NK-92 treated with Interleukin-12 subunit alpha and Interleukin-12 subunit beta, amount 100 ng/mL, for 24 hours (cell line): ENCODE data around the gene CLDN3.

Experiments
- DNase-seq: peaks from one replicate; lab custom pipeline; 2025; lab: John Stamatoyannopoulos, UW

CLDN3 gene

GRCh38 chr7:73770860-73771670 is 995 bp upstream of the CLDN3 start:
- DNase-seq: no peak

DNA sequence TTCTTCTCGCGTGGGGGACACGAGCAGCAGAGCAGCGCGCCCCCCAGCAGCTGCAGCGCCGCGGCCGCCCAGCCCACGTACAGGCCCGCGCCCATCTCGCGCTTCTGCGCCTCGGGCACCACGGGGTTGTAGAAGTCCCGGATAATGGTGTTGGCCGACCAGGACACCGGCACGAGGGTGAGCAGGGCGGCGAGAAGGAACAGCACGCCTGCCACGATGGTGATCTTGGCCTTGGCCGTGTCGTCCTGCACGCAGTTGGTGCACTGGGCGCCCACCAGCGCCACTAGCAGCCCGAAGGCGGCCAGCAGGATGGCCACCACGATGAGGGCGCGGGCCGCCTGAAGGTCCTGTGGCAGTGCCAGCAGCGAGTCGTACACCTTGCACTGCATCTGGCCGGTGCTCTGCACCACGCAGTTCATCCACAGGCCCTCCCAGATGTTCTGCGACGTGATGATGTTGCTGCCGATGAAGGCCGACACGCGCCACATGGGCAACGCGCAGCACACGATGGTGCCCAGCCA is 529 bp downstream of the CLDN3 start:
- no peak for DNase-seq

GRCh38 chr7:73768641-73769480 is 1.2 kb downstream of the CLDN3 start:
- no peak for DNase-seq

GRCh38 chr7:73766556-73767229 is 3.4 kb downstream of the CLDN3 start:
- DNase-seq: no peak

- no peak for DNase-seq
These were observed 7.4 kb downstream of the CLDN3 start for GRCh38 chr7:73762659-73762999.

GRCh38 chr7:73761854-73762658 is 8.0 kb downstream of the CLDN3 start:
- DNase-seq: no peak

DNA sequence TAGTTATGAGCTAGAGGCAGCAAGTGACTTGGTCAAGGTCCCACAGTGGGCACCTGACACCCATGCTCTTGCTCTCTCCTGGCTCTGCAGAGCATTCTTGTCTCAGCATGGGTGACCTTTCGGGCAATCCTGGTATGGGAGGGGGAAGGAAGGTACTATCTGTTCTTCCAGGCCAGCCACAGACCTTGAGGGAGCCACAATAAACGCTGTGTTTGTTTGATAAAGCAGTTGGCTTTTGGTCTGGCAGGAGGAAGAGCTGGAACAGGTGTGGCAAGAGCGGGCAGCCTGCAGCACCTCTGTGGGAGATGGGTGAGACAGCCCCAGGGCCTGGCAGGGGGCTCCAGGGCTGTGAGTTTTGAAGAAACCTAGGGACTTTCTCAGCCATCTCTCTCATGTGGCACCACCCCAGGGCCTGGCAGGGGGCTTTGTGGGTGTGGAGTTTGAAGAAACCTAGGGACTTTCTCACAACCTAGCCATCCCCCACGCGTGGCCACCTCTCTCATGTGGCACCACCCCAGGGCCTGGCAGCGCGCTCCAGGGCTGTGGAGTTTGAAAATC is 11.4 kb downstream of the CLDN3 start:
- DNase-seq: no peak

GRCh38 chr7:73749931-73750776 is 19.9 kb downstream of the CLDN3 start:
- DNase-seq: no peak

GRCh38 chr7:73746378-73746777 is 23.7 kb downstream of the CLDN3 start:
- DNase-seq: no peak

DNA sequence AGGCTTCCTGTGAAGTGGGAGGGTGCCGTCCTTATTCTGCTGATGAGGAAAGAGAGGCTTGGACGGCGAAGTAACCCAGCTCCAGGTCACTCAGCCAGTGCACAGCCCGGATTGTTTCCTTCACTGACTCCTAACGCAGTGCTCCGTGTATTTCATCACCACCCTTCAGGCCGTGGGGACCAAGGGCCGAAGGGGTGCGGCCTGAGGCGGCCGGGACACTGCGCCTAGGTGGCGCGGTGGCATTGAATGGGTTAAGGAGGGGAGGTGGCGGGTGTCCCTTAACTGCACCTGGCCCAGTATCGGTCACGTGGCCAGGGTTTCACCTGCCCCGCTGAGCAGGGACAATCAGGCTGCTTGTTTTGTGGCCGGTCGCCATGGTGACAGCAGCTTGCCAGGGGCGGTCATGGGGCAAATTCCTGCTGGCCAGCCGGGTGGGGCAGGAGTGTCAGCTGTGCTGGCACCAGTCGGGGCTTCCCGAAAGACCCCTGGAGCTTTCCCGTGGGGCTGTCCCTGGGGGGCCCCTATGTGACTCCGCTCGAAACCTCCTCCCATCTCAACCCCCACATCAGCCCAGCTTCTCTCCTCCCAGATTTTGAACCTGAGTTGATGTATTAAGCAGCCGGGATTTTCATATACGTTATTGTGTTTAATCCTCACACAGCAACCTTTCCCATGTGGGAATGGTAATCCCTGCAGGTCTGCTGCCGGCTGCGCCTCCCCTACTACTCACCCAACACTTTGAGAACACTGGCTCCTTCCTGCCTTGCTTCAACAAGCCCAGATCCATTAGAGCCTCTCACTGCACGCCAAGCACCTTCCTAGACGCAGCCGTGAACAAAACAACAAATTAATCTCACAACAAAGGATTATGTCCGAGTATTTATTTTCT is 27.1 kb downstream of the CLDN3 start:
- no peak for DNase-seq

GRCh38 chr7:73742338-73742752 is 27.7 kb downstream of the CLDN3 start:
- DNase-seq: no peak

DNA sequence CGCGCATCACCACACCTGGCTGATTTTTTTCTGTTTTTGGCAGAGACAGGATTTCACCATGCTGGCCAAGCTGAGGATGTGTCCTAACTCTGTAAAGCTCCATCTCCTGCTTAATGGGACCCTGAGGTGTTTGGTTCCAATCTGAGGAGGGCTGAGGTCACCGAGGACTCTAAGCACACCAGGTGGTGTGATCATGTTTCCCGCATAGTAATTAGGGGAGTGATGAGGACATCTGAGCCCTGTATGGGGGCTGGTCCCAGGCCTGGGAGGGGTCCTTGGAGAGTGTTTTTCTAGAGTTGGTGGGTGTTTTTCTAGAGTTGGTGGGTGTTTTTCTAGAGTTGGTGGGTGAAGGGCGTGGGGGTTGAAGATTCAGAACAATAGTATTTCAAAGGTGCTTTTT is 28.5 kb downstream of the CLDN3 start:
- no peak for DNase-seq

DNA sequence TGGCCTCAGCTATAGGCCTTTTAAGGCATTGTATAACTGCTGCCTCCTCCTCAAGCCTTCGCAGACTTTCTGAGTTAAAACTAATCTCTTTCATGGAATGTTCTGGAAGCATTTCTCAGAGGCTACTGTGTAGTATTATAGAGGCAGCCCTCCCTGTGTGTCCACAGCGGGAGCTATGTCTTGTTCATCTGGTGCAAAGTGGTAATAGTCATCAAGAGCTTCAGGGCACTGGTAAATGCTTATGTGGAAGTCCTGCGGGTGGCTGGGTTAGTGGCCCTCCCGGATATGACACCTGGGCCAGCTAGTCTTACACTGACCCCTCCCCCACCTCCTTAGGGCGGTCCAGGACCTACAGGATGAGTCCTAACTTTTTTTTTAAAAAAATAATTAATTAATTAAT is 29.3 kb downstream of the CLDN3 start:
- no peak for DNase-seq

GRCh38 chr7:73740212-73740611 is 29.9 kb downstream of the CLDN3 start:
- no peak for DNase-seq

DNA sequence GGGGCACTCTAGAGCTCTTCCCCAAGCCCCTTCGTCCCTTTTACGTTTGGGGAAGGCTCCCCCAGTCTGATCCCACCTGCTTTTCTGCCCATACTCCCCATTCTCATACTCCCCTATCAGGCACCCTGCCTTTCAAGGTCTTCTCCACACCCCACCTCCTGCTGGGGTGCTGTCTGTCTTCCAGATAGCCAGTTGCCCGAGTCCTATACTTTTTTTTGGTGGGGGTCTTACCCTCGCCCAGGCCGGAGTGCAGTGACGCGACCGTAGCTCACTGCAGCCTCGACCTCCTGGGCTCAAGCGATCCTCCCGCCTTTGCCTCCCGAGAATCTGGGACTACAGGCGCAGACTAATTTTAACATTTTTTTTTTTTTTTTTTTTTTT is 30.7 kb downstream of the CLDN3 start:
- DNase-seq: no peak

GRCh38 chr7:73738612-73739386 is 31.3 kb downstream of the CLDN3 start, which contains the start of gene ABHD11:
ABHD11 (minus strand) TSS chr7:73738802; CDS start chr7:73738770, 32 bp downstream.
- DNase-seq: peak; percentile 98

DNA sequence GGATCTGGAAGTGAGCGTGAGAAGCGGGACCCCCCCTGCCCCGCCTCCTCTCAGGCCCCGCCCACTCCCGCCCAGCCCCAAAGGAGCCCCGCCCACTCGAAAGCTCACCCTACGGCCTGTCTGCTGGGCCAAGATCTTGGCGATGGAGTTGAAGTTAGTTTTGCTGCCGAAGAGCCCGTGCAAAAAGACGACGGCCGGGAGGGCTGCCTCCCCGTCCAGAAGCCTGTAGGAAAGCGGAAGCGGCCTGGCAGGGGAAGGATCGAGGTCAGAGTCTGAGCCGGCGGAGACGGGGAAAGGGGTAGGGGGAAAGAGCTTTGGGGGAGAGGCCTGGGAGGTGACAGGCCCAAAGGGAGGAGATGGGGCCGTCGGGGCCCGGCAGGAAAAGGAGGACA is 31.9 kb downstream of the CLDN3 start:
- peak; percentile 52 for DNase-seq

- no peak for DNase-seq
These were observed 32.4 kb downstream of the CLDN3 start for GRCh38 chr7:73737491-73738219.
